Neural cell (in vitro differentiated cells): ENCODE results near the gene ZSCAN31. TPM values are rescaled to one million over a fixed set of nuclear protein-coding genes. Genes with fewer than 3 reads are reported as not detected.

ENCODE experiments used
- H2AFZ ChIP-seq: fragments of 200-600, 300-800 bp; sonication (generic), shearing (Covaris generic); 2 replicates; pipeline ENCODE4 v1.6.0; 2014; ENCODE audit warnings: low read depth, mild to moderate bottlenecking, antibody characterized with exemption, low read length, moderate library complexity
- H3F3A ChIP-seq: fragments of 200-600 bp; shearing (Covaris generic); 2 replicates; pipeline ENCODE4 v1.6.1; 2016; ENCODE audit warnings: mild to moderate bottlenecking, moderate library complexity, mixed read lengths, antibody characterized with exemption, low read length; ENCODE audit not compliant: insufficient read depth, poor library complexity, severe bottlenecking
- H3K27ac ChIP-seq: fragments of 200-600, 300-800 bp; sonication (generic), shearing (Covaris generic); 2 replicates; pipeline ENCODE4 v1.5.1; 2014; ENCODE audit warnings: mild to moderate bottlenecking, low read length, moderate library complexity
- H3K27me3 ChIP-seq: fragments of 300-800, 200-600 bp; sonication (generic), shearing (Covaris generic); 2 replicates; pipeline ENCODE4 v1.6.0; 2014; ENCODE audit warnings: mild to moderate bottlenecking, low read depth, low read length, moderate library complexity; ENCODE audit not compliant: insufficient read depth
- H3K36me3 ChIP-seq: fragments of 300-800, 200-600 bp; sonication (generic), shearing (Covaris generic); 2 replicates; pipeline ENCODE4 v1.5.1; 2014; ENCODE audit warnings: mild to moderate bottlenecking, antibody characterized with exemption, low read length, moderate library complexity; ENCODE audit not compliant: insufficient read depth
- H3K4me2 ChIP-seq: fragments of 300-800, 200-600 bp; sonication (generic), shearing (Covaris generic); 2 replicates; pipeline ENCODE4 v1.6.0; 2014; ENCODE audit warnings: mild to moderate bottlenecking, low read length
- H3K4me3 ChIP-seq: fragments of 300-800, 200-600 bp; sonication (generic), shearing (Covaris generic); 2 replicates; pipeline ENCODE4 v1.5.1; 2014; ENCODE audit warnings: mild to moderate bottlenecking, low read length, moderate library complexity
- H3K79me2 ChIP-seq: fragments of 200-600 bp; shearing (Covaris generic); replicated peaks from 2 replicates; pipeline ENCODE4 v1.6.0; 2014; ENCODE audit warnings: mild to moderate bottlenecking, low read length, moderate library complexity; ENCODE audit not compliant: insufficient read depth
- H3K9ac ChIP-seq: fragments of 300-800, 200-600 bp; sonication (generic), shearing (Covaris generic); 2 replicates; pipeline ENCODE4 v1.6.1; 2016; ENCODE audit warnings: mild to moderate bottlenecking, low read length, mixed read lengths
- H3K9me2 ChIP-seq: fragments of 200-600 bp; shearing (Covaris generic); 2 replicates; pipeline ENCODE4 v1.6.1; 2016; ENCODE audit warnings: mild to moderate bottlenecking, low read length, mixed read lengths; ENCODE audit not compliant: insufficient read depth
- H3K9me3 ChIP-seq: fragments of 200-600, 300-800 bp; sonication (generic), shearing (Covaris generic); 2 replicates; pipeline ENCODE4 v1.6.1; 2016; ENCODE audit warnings: mild to moderate bottlenecking, mixed run types, low read length, moderate library complexity, mixed read lengths
- H4K20me1 ChIP-seq: fragments of 200-600 bp; shearing (Covaris generic); 2 replicates; pipeline ENCODE4 v1.6.1; 2016; ENCODE audit warnings: mild to moderate bottlenecking, mixed run types; ENCODE audit not compliant: insufficient read depth
- CTCF ChIP-seq: fragments of 450-650 bp; IDR thresholded peaks from 2 replicates; pipeline ENCODE4 v1.5.1; 2014; ENCODE audit warnings: antibody characterized with exemption, mild to moderate bottlenecking, moderate library complexity; ENCODE audit not compliant: poor library complexity, severe bottlenecking
- EP300 ChIP-seq: fragments of 450-650 bp; conservative IDR thresholded peaks from 2 replicates; pipeline ENCODE4 v1.6.1; 2014; ENCODE audit warnings: antibody characterized with exemption, mild to moderate bottlenecking, moderate library complexity; ENCODE audit not compliant: poor library complexity, severe bottlenecking
- EZH2 ChIP-seq: fragments of 200-600, 300-800 bp; shearing (Covaris generic), sonication (generic); IDR thresholded peaks from 2 replicates; pipeline ENCODE4 v1.6.1; 2014; ENCODE audit warnings: antibody characterized with exemption, low read length, borderline replicate concordance, mild to moderate bottlenecking; ENCODE audit not compliant: insufficient read depth, poor library complexity, severe bottlenecking
- MXI1 ChIP-seq: fragments of 450-650 bp; conservative IDR thresholded peaks from 2 replicates; pipeline ENCODE4 v1.6.1; 2014; ENCODE audit warnings: antibody characterized with exemption, mild to moderate bottlenecking; ENCODE audit not compliant: poor library complexity, severe bottlenecking
- POLR2AphosphoS5 ChIP-seq: IDR thresholded peaks from 2 replicates; pipeline ENCODE4 v1.6.1; 2012
- RAD21 ChIP-seq: fragments of 450-650 bp; conservative IDR thresholded peaks from 2 replicates; pipeline ENCODE4 v1.6.1; 2014; ENCODE audit warnings: antibody characterized with exemption, mild to moderate bottlenecking, moderate library complexity
- REST ChIP-seq: IDR thresholded peaks from 2 replicates; pipeline ENCODE4 v1.6.1; 2012; ENCODE audit warnings: borderline replicate concordance
- SMC3 ChIP-seq: fragments of 450-650 bp; conservative IDR thresholded peaks from 2 replicates; pipeline ENCODE4 v1.6.1; 2014; ENCODE audit warnings: antibody characterized with exemption, mild to moderate bottlenecking, moderate library complexity; ENCODE audit not compliant: poor library complexity
- TAF1 ChIP-seq: IDR thresholded peaks from 2 replicates; pipeline ENCODE4 v1.6.1; 2012; ENCODE audit warnings: low read depth
- polyA plus RNA-seq: library from polyadenylated mRNA; depleted of rRNA; stranded (reverse); fragments of >200 nt; gene quantifications from 2 replicates; pipeline ENCODE4 v1.2.3, GENCODE V29; 2014

ZSCAN31 gene
- polyA plus RNA-seq, 1 donor from 2014 or later: 2.6 TPM

- Histone ChIP-seq H3K4me3 (no peak overlapping the region), H3K36me3 (no peaks in the 10 kb centered on the region), H3K9me2 (no peaks in the 10 kb centered on the region), H2AFZ (no peak overlapping the region), H3K27ac (no peak overlapping the region), H3F3A (no peaks in the 10 kb centered on the region), H3K27me3 (no peaks in the 10 kb centered on the region), H3K9me3 (no peaks in the 10 kb centered on the region), H4K20me1 (no peaks in the 10 kb centered on the region), H3K4me2 (no peak overlapping the region), H3K79me2 (no peaks in the 10 kb centered on the region), H3K9ac (no peak overlapping the region)
- TF ChIP-seq EP300 (no peak), CTCF (no peak), TAF1 (no peak)
Measured at GRCh38 chr6:28371280-28371679, 35.3 kb upstream of the ZSCAN31 start.

DNA sequence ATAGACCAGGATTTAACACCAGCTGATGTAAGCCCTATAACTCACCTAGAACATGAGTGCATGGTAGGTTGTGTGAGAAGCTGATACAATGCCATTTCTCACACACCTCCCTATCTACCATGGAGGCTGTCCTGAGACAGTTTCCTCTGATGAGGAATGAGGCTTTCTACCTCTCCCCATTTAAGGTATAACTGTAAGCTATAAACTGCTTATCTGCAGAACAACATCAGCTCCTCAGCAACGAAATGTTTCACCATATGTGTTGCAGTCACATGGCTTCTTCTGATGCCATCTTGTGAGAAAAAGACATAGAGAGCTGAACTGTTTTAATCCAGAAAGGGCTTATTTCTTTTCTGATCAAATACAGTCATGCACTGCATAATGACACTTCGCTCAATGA lies 34.5 kb upstream of the ZSCAN31 start:
- no peaks in the 10 kb centered on the region for H3K9me2 ChIP-seq
- H3F3A ChIP-seq: no peaks in the 10 kb centered on the region
- TF ChIP-seq RAD21 (no peak), EZH2 (no peak), EP300 (no peak), REST (no peak), CTCF (no peak), TAF1 (no peak), SMC3 (no peak), POLR2AphosphoS5 (no peak), MXI1 (no peak)
- H3K9ac ChIP-seq: no peak overlapping the region
- H3K36me3 ChIP-seq: no peaks in the 10 kb centered on the region
- H3K4me2 ChIP-seq: no peak overlapping the region
- no peak overlapping the region for H2AFZ ChIP-seq
- H3K4me3 ChIP-seq: no peak overlapping the region
- H3K27me3 ChIP-seq: no peaks in the 10 kb centered on the region
- no peaks in the 10 kb centered on the region for H3K9me3 ChIP-seq
- H3K27ac ChIP-seq: no peak overlapping the region
- no peaks in the 10 kb centered on the region for H4K20me1 ChIP-seq
- H3K79me2 ChIP-seq: no peaks in the 10 kb centered on the region
